Endometrial microvascular endothelial cells (primary cell): ENCODE measurements around the gene CTNNA2. TPM values are rescaled to one million over a fixed set of nuclear protein-coding genes. Genes with fewer than 3 reads are reported as not detected.

Experiments
- in situ Hi-C: cut with HindIII; loops from 2 replicates; pipeline ENCODE4 v1.10.0; 2017; ENCODE audit warnings: low sequenced_read_pairs, low pct_unique_long_range_greater_than_20kb; ENCODE audit errors: inconsistent ontology term
- total RNA-seq: library from RNA; depleted of rRNA; stranded (reverse); fragments of >200 nt; gene quantifications from one replicate; pipeline ENCODE4 v1.2.3, GENCODE V29; 2015; ENCODE audit errors: inconsistent ontology term

Gene CTNNA2
- total RNA-seq, 1 donor from 2014 or later: not detected

DNA sequence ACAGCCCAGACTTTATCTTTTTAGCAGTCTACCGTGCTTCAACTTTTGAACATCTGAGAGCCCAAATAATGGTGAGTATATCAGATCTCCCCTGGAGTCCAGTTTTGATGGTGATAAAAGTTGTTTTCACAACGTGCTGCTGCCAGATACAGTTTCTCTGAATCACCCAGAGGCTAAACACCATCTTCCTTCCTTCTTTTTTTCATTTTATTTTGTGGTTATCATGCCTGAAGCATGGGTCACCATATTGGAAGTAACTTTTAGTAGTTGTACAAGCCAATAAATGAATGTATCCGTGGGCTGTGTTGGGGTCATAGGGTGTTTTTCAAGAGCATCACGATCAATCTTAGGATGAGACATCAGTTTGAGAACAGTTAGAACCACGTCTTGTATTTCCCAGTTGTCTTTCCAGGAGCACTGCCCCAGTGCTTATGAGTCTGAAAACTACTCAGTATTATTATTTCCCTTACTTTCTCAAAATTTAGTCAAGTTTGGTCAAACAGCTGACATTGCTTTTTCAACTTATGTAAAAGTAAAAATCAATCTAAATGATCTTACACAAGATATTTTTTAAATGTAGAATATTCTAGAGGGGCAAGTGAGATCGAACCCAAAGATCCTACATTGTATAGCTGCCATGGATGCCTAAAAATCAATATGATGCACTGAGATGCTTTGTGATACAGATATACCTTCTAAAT lies 311.4 kb downstream of the CTNNA2 start:
- in situ Hi-C loops: no loop called here

GRCh38 chr2:79827881-79828280 lies 315.0 kb downstream of the CTNNA2 start:
- in situ Hi-C loops: no loop called here

DNA sequence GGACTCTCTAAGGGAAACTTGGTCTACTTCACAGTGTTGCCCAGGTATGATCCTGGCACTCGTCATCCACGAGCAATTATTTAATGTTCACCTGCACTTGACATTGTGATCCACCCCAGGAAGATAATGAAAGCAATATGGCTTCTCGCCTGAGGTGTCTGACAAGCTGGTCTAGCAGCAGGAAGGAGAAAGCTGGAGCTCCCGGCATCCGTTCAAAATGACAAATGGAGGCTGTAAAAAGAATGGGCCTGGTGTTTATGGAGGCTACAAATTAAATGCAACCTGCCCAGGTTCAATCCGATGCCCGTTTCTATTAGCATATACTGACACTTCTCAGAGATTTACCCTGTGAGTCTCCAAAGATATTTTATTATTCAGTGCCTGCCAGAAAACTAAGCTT lies 317.6 kb downstream of the CTNNA2 start:
- in situ Hi-C loops: no loop called here

DNA sequence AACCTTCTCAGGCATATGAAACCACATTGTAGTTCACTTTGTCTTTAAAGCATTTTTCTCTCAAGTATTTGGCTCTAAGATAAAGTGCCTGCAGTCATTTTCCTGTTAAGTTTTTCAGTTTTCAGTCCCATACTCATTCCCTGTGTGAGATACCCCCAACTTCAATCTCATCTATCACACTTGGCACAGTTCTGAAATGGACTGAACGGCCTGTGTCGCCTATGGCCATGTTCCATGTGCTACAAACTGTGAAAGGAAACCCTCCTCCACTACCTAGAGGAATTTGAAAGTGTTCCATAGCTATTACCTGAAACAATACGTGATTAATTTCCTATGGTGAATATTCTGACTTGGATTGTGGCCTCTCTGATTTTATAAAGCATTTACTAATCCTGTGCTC lies 319.1 kb downstream of the CTNNA2 start:
- in situ Hi-C loops: no loop called here

DNA sequence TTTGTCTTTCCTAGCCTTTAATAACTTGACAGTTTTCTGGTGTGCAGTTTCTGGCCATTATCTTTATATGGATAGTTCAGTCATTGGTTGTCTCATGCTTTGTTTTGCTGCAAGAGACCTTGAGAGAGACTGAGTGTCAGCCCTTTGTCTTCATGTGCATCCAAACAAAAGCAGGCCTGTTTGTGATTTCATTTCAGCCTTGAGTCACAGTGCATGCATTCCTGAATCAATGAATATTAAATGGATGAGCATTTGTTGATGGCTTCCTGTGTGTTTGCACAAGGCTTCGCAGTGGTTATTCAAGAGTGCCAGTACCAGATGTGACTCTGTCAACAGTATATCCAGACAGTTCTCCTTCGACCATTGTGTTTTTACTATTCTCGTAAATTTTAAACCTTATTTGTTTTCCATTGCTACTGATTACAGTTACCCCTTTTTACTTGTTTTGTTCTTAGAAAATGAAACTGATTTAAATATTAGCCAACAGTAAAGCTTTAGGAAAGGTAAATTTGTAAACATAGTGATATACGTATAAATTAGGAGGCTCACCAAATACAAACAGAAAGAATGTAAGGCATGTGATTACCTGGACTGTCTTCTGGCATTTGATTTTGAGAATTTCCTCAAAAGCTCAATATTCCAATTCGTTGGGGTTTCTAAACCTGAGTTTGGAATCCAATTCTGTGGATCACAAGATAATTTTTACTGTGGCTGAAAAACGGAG lies 319.8 kb downstream of the CTNNA2 start:
- in situ Hi-C loops: no loop called here

GRCh38 chr2:79833235-79833878 lies 320.5 kb downstream of the CTNNA2 start:
- in situ Hi-C loops: no loop called here

DNA sequence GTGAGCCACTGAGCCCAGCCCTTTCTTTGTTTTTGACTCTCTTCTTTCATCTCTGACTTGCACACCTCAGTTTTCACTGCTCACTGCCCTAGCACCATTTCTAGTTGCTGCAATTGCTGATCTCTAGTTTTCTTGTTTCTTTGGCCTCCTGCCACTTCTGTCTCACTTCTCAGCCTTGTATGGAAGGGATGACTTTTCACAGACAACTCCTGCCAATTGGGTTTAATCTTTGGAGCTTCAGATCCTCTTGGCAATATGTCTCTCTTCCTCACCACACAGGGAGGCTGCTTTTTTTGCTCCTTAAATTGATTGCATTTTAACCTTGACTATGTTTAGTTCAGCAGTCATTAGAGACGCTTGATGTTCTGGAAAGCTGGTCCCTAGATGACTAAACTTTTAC lies 323.1 kb downstream of the CTNNA2 start:
- in situ Hi-C loops: no loop called here

DNA sequence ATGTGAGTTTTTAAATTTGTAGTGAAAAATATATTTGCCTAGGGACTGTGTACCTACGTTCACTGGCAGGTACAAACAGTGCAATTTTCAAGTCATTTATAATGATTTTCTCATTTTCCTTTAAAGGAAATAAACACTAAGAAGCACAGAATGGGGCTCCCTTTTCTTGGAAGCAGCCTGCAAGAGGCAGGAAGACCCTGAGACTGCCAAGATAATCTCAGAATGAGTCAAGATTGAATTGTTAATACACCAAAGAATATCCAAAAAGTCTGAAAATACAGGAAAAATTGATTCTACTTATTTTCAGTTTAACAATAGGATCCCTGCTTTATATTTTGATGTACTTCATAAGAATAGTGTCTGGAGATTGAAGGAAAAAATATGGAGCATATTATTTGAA lies 331.2 kb downstream of the CTNNA2 start:
- in situ Hi-C loops: no loop called here

- in situ Hi-C loops: no loop called here
Measured at GRCh38 chr2:79846878-79847277, 334.0 kb downstream of the CTNNA2 start.

DNA sequence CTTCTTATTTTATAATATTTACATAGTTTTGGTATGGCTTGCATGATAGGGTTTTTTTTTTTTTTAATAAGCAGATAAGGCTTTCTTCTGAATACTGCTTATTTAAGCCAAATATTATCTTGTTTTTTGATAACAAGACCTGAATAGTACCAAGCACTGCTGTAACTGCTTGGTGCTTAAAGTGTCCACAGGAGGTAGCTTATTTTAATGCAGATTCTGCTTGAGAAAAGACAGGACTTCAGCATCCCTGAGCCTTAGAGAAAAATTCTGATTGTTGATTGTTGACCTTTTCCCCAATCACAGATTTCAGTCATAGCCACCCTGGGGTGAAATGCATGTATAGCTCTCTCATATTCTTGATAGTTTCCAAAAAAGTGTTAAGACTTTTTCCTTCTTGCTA lies 336.4 kb downstream of the CTNNA2 start:
- in situ Hi-C loops: no loop called here

DNA sequence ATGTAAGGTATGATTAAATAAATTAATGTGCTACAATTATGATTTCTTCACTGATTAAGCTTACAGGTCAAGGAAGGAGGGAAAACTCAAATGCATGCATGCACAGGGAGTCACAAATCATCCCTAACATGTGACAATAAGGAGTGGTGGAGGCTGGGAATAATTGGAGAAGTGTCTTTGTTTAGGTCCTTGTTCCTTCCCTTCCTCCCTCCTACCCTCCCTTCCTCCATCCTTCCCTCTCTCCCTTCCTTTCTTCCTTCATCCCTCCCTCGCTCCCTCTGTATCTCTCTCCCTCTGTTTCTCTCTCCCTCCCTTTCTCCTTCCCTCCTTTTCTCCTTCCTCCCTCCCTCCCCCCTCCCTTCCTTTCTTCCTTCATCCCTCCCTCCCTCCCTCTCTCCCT lies 337.1 kb downstream of the CTNNA2 start:
- in situ Hi-C loops: no loop called here

DNA sequence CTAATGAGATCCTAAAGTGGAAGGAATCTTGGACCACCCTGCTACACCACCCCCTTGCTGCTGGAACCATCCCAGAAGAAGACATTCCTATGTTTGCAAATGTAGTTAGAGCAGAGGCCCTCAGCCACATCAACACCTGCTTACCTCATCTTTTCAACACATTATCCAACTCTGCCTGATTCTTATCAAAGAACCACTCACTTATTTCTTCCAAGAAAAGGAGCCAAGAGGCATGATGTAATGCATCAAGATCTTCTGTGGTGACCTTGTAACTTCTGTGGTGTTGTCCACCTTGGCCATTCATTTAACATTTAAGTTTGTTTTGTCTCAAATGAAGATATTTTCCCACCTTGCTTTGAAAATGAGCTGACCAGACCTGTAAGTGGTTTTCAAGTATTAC lies 338.1 kb downstream of the CTNNA2 start:
- in situ Hi-C loops: no loop called here

DNA sequence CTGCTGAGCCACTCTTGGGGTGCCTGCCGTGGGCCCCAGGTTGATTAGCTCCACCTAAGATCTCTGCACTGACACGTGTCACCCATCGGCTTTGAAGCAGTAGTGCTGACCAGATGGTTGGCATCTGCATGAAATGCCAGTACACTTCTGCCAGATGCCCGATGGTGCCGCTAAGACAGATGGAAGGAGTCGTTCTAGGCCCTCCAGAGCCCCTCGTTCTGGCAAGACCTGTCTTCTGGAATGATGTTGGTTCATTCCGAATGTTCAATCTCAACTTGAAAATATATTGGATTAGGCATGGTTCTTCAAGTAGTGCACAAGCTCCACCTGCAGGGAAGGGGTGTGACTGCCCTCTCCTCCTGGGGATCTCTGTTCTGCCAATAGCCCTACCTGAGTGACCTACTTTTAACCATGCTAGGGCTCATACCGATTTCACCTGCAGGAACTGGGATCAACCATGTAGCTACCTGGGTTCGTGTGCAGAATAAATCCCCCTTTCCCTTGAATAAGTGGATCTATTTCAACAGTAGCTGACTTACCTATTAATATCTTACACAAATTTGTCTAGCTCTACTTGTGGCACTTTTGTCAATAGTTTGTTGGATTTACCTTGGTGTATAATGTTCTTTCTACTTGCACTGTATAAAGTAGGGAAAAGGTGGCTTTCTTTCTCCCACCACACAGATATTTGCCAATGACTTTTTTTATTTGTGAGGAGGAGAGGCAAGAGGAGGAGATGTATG lies 342.6 kb downstream of the CTNNA2 start:
- in situ Hi-C loops: no loop called here

DNA sequence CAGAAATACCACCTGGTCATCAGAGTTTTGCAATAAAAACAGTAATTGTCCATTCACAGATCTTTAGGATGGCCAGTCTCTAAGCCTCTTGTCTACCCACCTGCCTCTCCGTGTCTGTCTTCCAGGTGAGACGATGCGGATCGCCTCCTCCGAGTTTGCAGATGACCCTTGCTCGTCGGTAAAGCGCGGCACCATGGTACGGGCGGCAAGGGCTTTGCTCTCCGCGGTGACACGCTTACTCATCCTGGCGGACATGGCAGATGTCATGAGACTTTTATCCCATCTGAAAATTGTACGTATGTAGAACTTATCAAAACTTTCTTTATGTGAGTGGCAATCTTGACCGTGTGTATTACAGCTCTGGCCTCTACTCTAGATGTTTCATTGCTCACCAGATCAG lies 345.0 kb downstream of the CTNNA2 start:
- in situ Hi-C loops: no loop called here

DNA sequence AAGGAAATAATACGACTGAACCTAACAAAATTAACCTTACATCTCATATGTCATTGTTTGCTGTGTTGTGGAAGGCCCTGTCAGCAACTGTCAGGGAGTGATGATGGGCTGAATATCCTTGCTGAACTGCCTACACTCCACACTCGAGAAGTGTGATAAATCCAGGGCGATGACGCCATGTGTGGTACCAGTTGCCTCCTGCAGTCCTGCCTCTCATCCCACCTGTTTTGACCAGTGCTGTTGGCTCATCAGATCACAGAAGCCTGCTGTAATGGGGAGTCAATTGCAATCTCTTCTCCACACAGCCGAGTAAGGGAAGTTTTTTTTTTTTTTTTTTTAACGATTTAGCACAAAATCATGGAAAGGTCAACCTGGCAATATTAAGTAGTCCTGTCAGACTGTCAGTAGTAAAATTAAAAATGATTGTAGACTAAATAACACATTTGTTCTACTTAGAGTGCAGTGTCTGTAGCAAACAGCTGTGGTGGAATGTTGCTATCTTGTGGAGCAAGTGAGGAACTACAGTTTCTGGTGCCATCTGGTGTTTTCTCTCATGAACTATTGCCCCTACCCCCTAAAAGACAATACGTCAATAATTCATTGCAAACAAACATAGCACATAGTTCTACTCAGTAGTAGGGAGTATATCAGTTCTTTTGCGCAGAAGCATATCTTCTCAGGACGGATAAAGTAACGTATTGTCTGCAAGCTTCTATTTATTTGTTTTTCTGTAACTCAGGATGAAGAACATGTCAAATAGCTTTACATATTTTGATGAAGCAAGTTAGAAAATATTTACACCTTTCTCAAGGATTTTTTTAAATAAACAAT lies 347.6 kb downstream of the CTNNA2 start:
- in situ Hi-C loops: no loop called here

DNA sequence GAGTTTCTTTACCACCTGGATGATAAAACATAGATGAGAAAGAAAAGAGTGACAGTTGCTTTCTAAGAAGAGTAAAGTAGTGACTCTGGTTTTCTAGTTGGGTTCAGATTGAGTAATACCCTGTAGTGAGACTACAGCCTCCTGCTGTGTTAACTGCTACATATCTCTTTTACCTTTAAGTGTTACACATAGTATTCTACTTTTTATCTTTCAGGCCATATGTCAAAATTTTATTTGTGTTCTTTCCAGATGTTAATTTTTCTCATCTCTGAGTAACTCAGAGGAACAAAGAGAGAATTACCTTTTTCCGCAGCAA lies 348.2 kb downstream of the CTNNA2 start:
- in situ Hi-C loops: no loop called here

DNA sequence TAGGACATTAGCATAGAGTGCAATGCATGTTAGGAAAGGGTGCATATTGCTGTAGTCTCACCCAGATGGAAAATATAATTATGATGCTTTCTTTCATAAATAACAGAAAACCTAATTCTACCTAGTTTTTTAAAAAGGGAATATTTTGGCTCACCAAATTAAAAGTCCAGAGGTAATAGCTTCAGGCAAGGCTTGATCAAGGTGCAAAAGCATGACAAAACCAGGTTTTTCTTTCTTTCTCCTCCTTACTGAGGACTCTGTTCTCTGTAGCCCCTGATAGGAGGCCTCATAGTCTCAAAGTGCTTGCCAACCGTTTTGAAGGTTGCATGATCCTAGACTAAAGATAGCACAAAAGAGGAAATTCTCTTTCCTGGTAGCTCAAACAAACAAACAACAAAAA lies 349.9 kb downstream of the CTNNA2 start:
- in situ Hi-C loops: no loop called here

DNA sequence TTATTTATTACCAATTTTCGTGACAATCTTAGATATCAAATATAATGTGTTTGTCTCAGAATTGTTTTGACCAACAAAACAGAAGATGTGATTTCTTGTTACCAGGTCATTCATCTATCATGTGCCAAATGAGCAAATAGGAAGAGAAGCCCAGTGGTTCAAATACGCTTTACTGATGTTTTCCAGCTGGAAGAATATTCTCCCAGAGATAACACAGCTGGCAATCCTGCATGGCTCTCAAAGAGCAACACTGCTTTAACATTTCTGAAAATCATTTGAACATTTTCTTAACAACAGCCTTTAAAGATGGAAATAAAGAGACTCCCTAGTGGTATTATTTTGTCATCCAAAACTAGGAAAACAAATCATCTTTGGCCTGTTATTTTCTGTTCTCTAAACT lies 359.8 kb downstream of the CTNNA2 start:
- in situ Hi-C loops: no loop called here

DNA sequence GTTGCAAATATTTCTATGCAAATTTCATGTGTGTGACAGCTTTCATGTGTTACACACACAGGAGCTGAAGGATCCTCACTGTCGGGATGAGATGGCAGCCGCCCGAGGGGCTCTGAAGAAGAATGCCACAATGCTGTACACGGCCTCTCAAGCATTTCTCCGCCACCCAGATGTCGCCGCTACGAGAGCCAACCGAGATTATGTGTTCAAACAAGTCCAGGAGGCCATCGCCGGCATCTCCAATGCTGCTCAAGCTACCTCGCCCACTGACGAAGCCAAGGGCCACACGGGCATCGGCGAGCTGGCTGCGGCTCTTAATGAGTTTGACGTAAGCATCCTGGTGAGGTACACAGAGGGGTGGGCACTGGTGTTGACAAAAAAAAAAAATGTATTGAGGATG lies 361.2 kb downstream of the CTNNA2 start:
- in situ Hi-C loops: no loop called here
